Large intestine (tissue), 3 donors: ENCODE measurements around the gene CATSPER4. TPM values are rescaled to one million over a fixed set of nuclear protein-coding genes. Genes with fewer than 3 reads are reported as not detected.

Experiments
- DNase-seq, 2 donors: peaks; one replicate each; pipeline versions ENCODE4 v3.0.0 to v3.0.0-alpha.2; 2013
- H3K27ac ChIP-seq: one replicate; pipeline ENCODE4 v1.5.1; 2013; ENCODE audit warnings: low read length
- H3K27me3 ChIP-seq: 2 replicates; pipeline ENCODE4 v1.6.1; 2013; ENCODE audit warnings: low read length; ENCODE audit not compliant: control insufficient read depth, insufficient read depth
- H3K36me3 ChIP-seq: 2 replicates; pipeline ENCODE4 v1.6.1; 2013; ENCODE audit warnings: low read length; ENCODE audit not compliant: control insufficient read depth, insufficient read depth
- H3K4me1 ChIP-seq: one replicate; pipeline ENCODE4 v1.6.1; 2013; ENCODE audit warnings: low read length; ENCODE audit not compliant: control insufficient read depth, insufficient read depth
- H3K4me3 ChIP-seq: one replicate; pipeline ENCODE4 v1.5.1; 2013; ENCODE audit warnings: low read length
- H3K9me3 ChIP-seq: one replicate; pipeline ENCODE4 v1.6.1; 2013; ENCODE audit warnings: mild to moderate bottlenecking, low read depth, low read length, moderate library complexity; ENCODE audit not compliant: control insufficient read depth
- WGBS: methylation state at CpG from one replicate; pipeline ENCODE4 v1.1.5; 2013; ENCODE audit warnings: low lambda C conversion rate; ENCODE audit not compliant: insufficient coverage; 5-methylcytosine and 5-hydroxymethylcytosine counted together
- polyA plus RNA-seq: library from polyadenylated mRNA; unstranded; fragments of 120-200 nt; gene quantifications from one replicate; pipeline ENCODE4 v1.2.1, GENCODE V29; 2013

The CATSPER4 gene
- polyA plus RNA-seq, 1 donor: 0.12 TPM

DNA sequence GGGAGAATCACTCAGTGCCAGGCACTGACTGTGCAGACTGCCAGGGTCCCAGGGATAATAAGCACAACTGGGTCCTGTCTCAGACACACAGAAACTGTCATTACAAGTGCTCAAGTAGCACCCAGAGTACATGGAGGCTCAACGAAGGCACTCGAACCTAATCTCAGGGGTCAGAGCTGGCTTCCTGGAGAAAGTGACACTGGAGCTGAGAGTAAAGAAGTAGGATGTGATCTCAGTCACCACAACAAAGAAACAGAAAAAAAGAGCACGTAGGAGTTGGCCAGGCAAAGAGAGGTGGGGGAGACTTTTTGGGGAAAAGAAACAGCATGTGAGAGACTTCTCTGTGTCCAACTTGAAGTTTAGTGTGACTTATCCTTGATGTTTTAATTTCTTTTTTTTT lies 1.3 kb downstream of the CATSPER4 start:
- no CpG with 5 or more reads among the region's 3 CpGs for WGBS
- no peaks in the 10 kb centered on the region for H3K4me1 ChIP-seq
- H3K27me3 ChIP-seq: no peaks in the 10 kb centered on the region
- H3K4me3 ChIP-seq: no peak overlapping the region
- H3K36me3 ChIP-seq: peaks cover 26% of the 10 kb centered on the region
- no peak for DNase-seq
- no peak overlapping the region for H3K27ac ChIP-seq
- no peaks in the 10 kb centered on the region for H3K9me3 ChIP-seq

DNA sequence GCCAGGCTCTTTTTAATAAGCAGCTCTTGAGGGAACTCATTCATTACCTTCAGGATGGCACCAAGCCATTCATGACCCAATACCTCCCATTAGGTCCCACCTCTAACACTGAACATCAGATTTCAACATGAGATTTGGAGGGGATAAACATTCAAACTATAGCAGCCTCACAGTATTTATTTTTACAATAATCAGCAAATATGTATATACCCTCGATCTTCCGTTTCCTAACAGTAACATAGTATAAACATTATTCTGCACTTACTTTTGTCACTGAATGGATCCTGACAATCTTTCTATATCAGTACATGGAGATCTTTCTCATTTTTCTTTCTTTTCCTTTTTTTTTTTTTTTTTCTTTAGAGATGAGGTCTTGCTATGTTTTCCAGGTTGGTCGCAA lies 5.4 kb downstream of the CATSPER4 start:
- no peaks in the 10 kb centered on the region for H3K4me1 ChIP-seq
- no peak for DNase-seq
- no peaks in the 10 kb centered on the region for H3K36me3 ChIP-seq
- H3K9me3 ChIP-seq: no peaks in the 10 kb centered on the region
- 95% methylated on average over 2 of the region's 3 CpGs for WGBS
- H3K4me3 ChIP-seq: no peak overlapping the region
- H3K27me3 ChIP-seq: peaks cover 2% of the 10 kb centered on the region
- H3K27ac ChIP-seq: no peak overlapping the region

GRCh38 chr1:26197301-26197700 lies 6.9 kb downstream of the CATSPER4 start:
- H3K27ac ChIP-seq: no peak overlapping the region
- H3K9me3 ChIP-seq: no peaks in the 10 kb centered on the region
- no CpG with 5 or more reads among the region's 3 CpGs for WGBS

DNA sequence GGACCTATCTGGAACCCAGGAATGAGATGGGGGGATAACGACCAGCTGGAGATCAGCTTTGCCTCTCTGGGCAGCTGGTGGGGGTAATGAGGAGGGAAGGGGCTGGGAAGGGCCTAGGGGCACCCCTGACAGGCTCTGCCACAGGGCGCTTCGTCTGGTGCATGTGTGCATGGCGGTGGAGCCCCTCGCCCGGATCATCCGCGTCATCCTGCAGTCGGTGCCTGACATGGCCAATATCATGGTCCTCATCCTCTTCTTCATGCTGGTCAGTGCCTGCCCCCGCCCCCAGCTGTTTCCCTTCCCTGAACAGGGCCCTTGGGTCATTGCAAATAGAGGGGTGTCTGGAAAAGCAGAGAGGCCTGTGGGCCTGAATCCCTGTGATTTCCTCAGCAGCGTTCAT lies 7.4 kb downstream of the CATSPER4 start:
- Histone ChIP-seq H3K4me1 (peaks cover 5% of the 10 kb centered on the region), H3K36me3 (no peaks in the 10 kb centered on the region), H3K9me3 (no peaks in the 10 kb centered on the region), H3K27me3 (peaks cover 9% of the 10 kb centered on the region), H3K4me3 (no peak overlapping the region), H3K27ac (no peak overlapping the region)
- DNase-seq: no peak
- no CpG with 5 or more reads among the region's 11 CpGs for WGBS

More at GRCh38 chr1:26197301-26197700, 6.9 kb downstream of the CATSPER4 start:
- Histone ChIP-seq H3K4me1 (peaks cover 5% of the 10 kb centered on the region), H3K4me3 (no peak overlapping the region), H3K27me3 (peaks cover 5% of the 10 kb centered on the region), H3K36me3 (no peaks in the 10 kb centered on the region)
- DNase-seq: no peak

DNA sequence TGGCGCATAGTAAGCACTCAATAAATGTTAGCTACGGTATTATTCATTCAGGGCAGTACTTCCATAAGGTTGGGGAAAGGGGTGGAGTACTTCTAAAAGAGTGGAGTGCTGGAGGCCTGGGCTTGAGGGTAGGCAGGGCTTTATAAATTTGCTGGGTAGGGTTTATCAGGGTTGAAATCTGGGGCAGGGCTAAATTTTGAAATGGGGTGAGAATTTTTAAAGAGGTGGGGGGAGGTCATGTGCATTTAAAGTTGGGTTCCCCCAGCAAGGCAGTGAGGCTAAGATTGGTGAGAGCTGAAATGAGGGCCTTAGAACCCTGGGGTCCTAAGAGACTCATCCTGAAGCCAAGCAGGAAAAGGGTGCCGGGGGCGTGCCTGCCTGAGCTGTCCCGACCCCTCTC lies 10.0 kb downstream of the CATSPER4 start:
- WGBS: no CpG with 5 or more reads among the region's 5 CpGs
- no peaks in the 10 kb centered on the region for H3K9me3 ChIP-seq
- H3K4me3 ChIP-seq: no peak overlapping the region
- DNase-seq: no peak
- no peaks in the 10 kb centered on the region for H3K36me3 ChIP-seq
- H3K27ac ChIP-seq: no peak overlapping the region
- peaks cover 5% of the 10 kb centered on the region for H3K4me1 ChIP-seq
- H3K27me3 ChIP-seq: peaks cover 15% of the 10 kb centered on the region

DNA sequence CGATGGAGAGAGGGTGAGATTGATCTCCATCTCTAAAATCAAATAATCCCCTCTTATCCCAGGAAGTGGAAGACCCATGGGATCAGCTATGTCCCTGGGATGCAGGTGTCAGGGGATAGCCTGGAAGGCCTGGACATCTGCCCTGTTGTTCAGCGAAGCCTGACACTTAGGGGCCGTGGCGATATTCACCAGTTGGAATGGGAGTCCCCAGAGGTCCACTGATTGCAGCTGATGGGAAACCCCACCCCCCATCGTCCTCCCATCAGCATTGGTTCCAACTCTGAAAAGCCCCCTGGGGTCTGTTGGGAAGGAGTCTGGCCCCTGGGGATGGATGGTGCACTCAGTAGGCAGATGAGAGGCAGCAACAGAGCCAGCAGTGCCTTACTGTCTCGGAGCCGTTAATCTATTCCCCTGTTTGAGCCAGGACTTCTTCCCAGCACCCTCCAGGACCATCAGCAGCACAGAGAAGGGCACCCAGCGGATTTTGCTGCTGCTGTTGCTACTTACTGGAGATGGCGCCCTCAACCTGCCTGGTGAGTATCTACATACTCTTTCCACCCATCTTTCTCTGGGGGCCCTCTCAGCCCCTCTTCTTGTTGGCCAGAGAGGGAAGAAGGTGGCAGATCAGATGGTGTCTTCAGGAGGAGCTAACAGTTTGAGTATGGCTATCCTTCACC lies 13.4 kb downstream of the CATSPER4 start:
- Histone ChIP-seq H3K27me3 (peaks cover 13% of the 10 kb centered on the region), H3K36me3 (no peaks in the 10 kb centered on the region), H3K4me1 (peaks cover 5% of the 10 kb centered on the region), H3K4me3 (no peak overlapping the region), H3K9me3 (no peaks in the 10 kb centered on the region), H3K27ac (no peak overlapping the region)
- no CpG with 5 or more reads among the region's 9 CpGs for WGBS
- DNase-seq: no peak

DNA sequence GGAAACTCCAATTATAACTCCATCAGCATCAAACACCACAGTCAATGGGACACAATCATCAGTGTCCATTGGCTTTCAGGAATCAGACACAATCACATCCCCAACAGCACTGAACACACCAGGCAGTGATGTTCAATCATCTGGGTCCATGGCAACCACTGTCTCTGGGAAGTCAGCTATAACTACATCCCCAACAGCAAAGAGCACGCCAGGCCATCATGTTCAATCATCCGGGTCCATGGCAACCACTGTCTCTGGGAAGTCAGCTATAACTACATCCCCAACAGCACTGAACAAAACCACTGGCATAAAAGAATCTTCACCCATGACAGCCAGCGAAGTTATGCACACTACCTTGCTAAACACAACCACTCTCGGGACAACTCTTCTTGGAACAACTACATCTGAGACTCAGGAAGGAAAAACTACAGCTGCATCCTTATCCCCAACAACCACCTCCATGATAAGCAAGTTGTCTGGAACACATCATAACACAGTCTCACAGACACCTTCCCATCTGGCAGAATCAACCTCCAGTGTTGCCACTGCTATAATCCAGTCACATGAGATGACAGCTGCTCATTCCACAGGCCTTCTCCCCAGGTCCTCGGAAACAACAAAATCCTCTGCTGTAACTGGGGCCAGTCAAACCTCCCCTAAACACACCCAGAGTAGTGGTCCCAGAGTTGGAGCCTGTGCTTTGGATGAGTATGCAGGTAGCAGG lies 19.9 kb downstream of the CATSPER4 start:
- H3K27ac ChIP-seq: no peak overlapping the region
- DNase-seq: no peak
- H3K4me3 ChIP-seq: no peak overlapping the region
- no peaks in the 10 kb centered on the region for H3K9me3 ChIP-seq
- WGBS: no CpG with 5 or more reads among the region's 5 CpGs
- H3K27me3 ChIP-seq: no peaks in the 10 kb centered on the region
- no peaks in the 10 kb centered on the region for H3K4me1 ChIP-seq
- H3K36me3 ChIP-seq: no peaks in the 10 kb centered on the region

GRCh38 chr1:26212726-26213125 lies 22.3 kb downstream of the CATSPER4 start:
- Histone ChIP-seq H3K27me3 (no peaks in the 10 kb centered on the region), H3K9me3 (no peaks in the 10 kb centered on the region), H3K27ac (no peak overlapping the region), H3K36me3 (no peaks in the 10 kb centered on the region), H3K4me3 (no peak overlapping the region), H3K4me1 (no peaks in the 10 kb centered on the region)
- 100% methylated on average over 1 of the region's 5 CpGs for WGBS
- DNase-seq: no peak

DNA sequence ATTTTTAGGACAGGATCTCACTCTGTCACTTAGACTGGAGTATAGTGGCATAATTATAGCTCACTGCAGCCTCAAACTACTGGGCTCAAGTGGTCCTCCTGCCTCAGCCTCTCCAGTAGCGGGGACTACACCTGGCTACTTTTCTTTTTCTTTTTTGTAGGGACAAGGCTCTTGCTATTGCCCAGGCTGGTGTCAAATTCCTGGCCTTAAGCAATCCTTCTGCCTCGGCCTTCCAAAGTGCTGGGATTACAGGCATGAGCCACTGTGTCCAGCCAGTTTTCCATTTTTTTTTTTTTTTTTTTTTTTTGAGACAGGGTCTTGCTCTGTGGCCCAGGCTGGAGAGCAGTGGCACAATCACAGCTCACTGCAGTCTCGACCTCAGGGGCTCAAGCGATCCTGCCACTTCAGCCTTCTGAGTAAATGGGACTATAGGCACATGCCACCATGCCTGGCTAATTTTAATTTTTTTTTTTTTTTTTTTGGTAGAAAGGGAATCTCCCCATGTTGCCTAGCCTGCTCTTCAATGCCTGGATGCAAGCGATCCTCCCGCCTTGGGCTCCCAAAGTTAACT lies 23.0 kb downstream of the CATSPER4 start:
- Histone ChIP-seq H3K4me3 (no peak overlapping the region), H3K36me3 (no peaks in the 10 kb centered on the region), H3K9me3 (no peaks in the 10 kb centered on the region), H3K4me1 (no peaks in the 10 kb centered on the region), H3K27me3 (no peaks in the 10 kb centered on the region), H3K27ac (no peak overlapping the region)
- no peak for DNase-seq
- 20% methylated on average over 1 of the region's 6 CpGs for WGBS

GRCh38 chr1:26215246-26215645 lies 24.8 kb downstream of the CATSPER4 start:
- H3K4me3 ChIP-seq: no peak overlapping the region
- H3K9me3 ChIP-seq: no peaks in the 10 kb centered on the region
- WGBS: no CpG with 5 or more reads among the region's 3 CpGs
- H3K27ac ChIP-seq: no peak overlapping the region
- DNase-seq: no peak
- H3K36me3 ChIP-seq: no peaks in the 10 kb centered on the region
- no peaks in the 10 kb centered on the region for H3K27me3 ChIP-seq
- no peaks in the 10 kb centered on the region for H3K4me1 ChIP-seq
